Measurements from ENCODE around the gene HSPBP1.

DNA sequence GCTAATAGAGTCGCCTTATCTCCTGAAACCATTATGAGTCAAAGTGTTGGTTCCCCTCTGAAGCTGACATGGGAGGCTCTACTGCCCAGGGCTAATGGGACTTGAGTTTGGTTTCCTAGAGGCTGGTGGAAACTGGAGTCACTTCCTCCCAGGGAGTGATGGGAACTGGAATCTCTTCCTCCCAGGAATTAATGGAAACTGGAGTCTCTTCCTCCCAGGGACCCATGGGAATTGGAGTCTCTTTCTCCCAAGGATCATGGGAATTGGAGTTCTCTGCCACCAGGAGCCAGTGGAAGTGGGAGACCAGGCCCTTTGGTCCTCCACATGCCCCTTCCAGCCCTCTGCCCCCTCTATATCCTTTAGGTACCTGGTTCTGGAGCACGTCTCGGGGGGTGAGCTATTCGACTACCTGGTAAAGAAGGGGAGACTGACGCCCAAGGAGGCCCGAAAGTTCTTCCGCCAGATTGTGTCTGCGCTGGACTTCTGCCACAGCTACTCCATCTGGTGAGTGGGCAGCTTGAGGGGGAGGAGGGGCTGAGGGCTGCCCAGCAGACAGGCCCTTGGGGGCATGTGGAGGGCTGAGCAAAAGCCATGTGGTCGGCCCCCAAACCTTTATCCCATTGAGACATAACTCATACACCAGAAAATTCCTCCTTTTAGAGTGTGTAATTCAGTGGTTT is 9.3 kb upstream of the HSPBP1 start:
- TF ChIP-seq GATA2 (IDR thresholded peaks at IDR 0.05; ENCODE audit: low read depth, low read length) (no peak), GATA3 (IDR thresholded peaks at IDR 0.05; ENCODE audit: low read depth, low read length) (no peak)

All from SH-SY5Y (cell line).